DND-41 (cell line): ENCODE measurements around the gene PGM5.
"Not testable (repeated sequence)": the region's sequence is repeated elsewhere in the genome, so short reads cannot be mapped to it uniquely, and the experiment has no call there.

Source experiments
- CTCF ChIP-seq: IDR thresholded peaks from 2 replicates; pipeline ENCODE4 v1.5.1; 2012; ENCODE audit warnings: borderline replicate concordance, low read length, moderate library complexity, mild to moderate bottlenecking; ENCODE audit not compliant: poor library complexity, severe bottlenecking; ENCODE audit errors: extremely low read depth
- EZH2 ChIP-seq: IDR thresholded peaks from 3 replicates; pipeline ENCODE4 v1.6.1; 2012; ENCODE audit warnings: borderline replicate concordance, low read depth, mild to moderate bottlenecking, moderate library complexity, low read length, inconsistent platforms; ENCODE audit not compliant: severe bottlenecking

GRCh38 chr9:68335935-68336334 lies 20.5 kb upstream of the PGM5 start:
- not testable (repeated sequence) for TF ChIP-seq CTCF, EZH2
